HEK293T (cell line): ENCODE data around the gene PCNA.

ENCODE experiments used
- ARNT ChIP-seq: fragments of 450-650 bp; IDR thresholded peaks from 2 replicates; pipeline ENCODE4 v1.6.1; 2017; ENCODE audit warnings: mild to moderate bottlenecking
- BHLHE40 ChIP-seq: fragments of 450-650 bp; IDR thresholded peaks from 2 replicates; pipeline ENCODE4 v1.6.1; 2016; ENCODE audit warnings: mild to moderate bottlenecking, moderate library complexity, borderline replicate concordance
- CTBP1 ChIP-seq: fragments of 450-650 bp; IDR thresholded peaks from 2 replicates; pipeline ENCODE4 v1.6.1; 2016; ENCODE audit warnings: borderline replicate concordance
- ELF4 ChIP-seq: fragments of 450-650 bp; IDR thresholded peaks from 2 replicates; pipeline ENCODE4 v1.6.1; 2017; ENCODE audit warnings: antibody characterized with exemption
- FOXK2 ChIP-seq: fragments of 450-650 bp; IDR thresholded peaks from 2 replicates; pipeline ENCODE4 v1.6.1; 2016; ENCODE audit warnings: mild to moderate bottlenecking
- FOXM1 ChIP-seq: fragments of 450-650 bp; IDR thresholded peaks from 2 replicates; pipeline ENCODE4 v1.6.1; 2017; ENCODE audit warnings: mild to moderate bottlenecking, borderline replicate concordance
- HDGF ChIP-seq: fragments of 450-650 bp; IDR thresholded peaks from 2 replicates; pipeline ENCODE4 v1.6.1; 2017; ENCODE audit warnings: antibody characterized with exemption, borderline replicate concordance
- L3MBTL2 ChIP-seq: fragments of 450-650 bp; conservative IDR thresholded peaks from 2 replicates; pipeline ENCODE4 v1.6.1; 2016; ENCODE audit warnings: mild to moderate bottlenecking
- LEF1 ChIP-seq: fragments of 450-650 bp; IDR thresholded peaks from 2 replicates; pipeline ENCODE4 v1.6.1; 2017; ENCODE audit warnings: mild to moderate bottlenecking, borderline replicate concordance
- NFRKB ChIP-seq: fragments of 450-650 bp; IDR thresholded peaks from 2 replicates; pipeline ENCODE4 v1.6.1; 2016; ENCODE audit warnings: mild to moderate bottlenecking, moderate library complexity
- SP1 ChIP-seq: fragments of 450-650 bp; IDR thresholded peaks from 2 replicates; pipeline ENCODE4 v1.6.1; 2017
- SUZ12 ChIP-seq: fragments of 450-650 bp; IDR thresholded peaks from 2 replicates; pipeline ENCODE4 v1.6.1; 2016; ENCODE audit warnings: mild to moderate bottlenecking
- ZNF384 ChIP-seq: fragments of 450-650 bp; IDR thresholded peaks from 2 replicates; pipeline ENCODE4 v1.6.1; 2016
- TF ChIP-seq, protein P1 (sequence below): fragments of 450-650 bp; IDR thresholded peaks from 2 replicates; pipeline ENCODE4 v1.6.1; 2016

GRCh38 chr20:5168651-5169396 lies 49.1 kb upstream of the PCNA start:
- TF ChIP-seq NFRKB (no peak), L3MBTL2 (no peak), SP1 (no peak), FOXM1 (no peak), ELF4 (no peak), ZNF384 (no peak), LEF1 (no peak), HDGF (no peak), ARNT (no peak), BHLHE40 (no peak), FOXK2 (no peak), CTBP1 (no peak), SUZ12 (no peak)
- TF ChIP-seq, protein P1, sequence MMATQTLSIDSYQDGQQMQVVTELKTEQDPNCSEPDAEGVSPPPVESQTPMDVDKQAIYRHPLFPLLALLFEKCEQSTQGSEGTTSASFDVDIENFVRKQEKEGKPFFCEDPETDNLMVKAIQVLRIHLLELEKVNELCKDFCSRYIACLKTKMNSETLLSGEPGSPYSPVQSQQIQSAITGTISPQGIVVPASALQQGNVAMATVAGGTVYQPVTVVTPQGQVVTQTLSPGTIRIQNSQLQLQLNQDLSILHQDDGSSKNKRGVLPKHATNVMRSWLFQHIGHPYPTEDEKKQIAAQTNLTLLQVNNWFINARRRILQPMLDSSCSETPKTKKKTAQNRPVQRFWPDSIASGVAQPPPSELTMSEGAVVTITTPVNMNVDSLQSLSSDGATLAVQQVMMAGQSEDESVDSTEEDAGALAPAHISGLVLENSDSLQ: no peak
